HG03565 (cell line): ENCODE results near the gene NPL.

Experiments
- ATAC-seq: cut with Tn5 transposase; IDR thresholded peaks from one replicate; pipeline ENCODE4 v1.9.1; 2021; ENCODE audit warnings: mild to moderate bottlenecking, moderate library complexity; ENCODE audit not compliant: unreplicated experiment

NPL gene

GRCh38 chr1:182789138-182790076 lies at the start of gene NPL:
Gene NPL (plus strand): TSS chr1:182789773. CDS start chr1:182794372, 4,599 bp downstream.
- peak; percentile 90 for ATAC-seq

- no peak for ATAC-seq
Observed at GRCh38 chr1:182740120-182740519, 49.5 kb upstream of the NPL start.

- ATAC-seq, result no peak
Observed at GRCh38 chr1:182742780-182743179, 46.8 kb upstream of the NPL start.

- no peak for ATAC-seq
Observed at GRCh38 chr1:182752077-182752988, 37.2 kb upstream of the NPL start.

- no peak for ATAC-seq
Observed at GRCh38 chr1:182754087-182754486, 35.5 kb upstream of the NPL start.

GRCh38 chr1:182754543-182755314 lies 34.8 kb upstream of the NPL start:
- ATAC-seq, result no peak

GRCh38 chr1:182755632-182756031 lies 33.9 kb upstream of the NPL start:
- no peak for ATAC-seq

- ATAC-seq, result no peak
Observed at GRCh38 chr1:182756423-182756822, 33.1 kb upstream of the NPL start.

GRCh38 chr1:182761396-182762395 lies 27.9 kb upstream of the NPL start:
- no peak for ATAC-seq

GRCh38 chr1:182762536-182762935 lies 27.0 kb upstream of the NPL start:
- ATAC-seq, result no peak

- no peak for ATAC-seq
Observed at GRCh38 chr1:182764029-182764727, 25.4 kb upstream of the NPL start.

- ATAC-seq, result no peak
Observed at GRCh38 chr1:182765391-182765790, 24.2 kb upstream of the NPL start.

- ATAC-seq, result no peak
Observed at GRCh38 chr1:182766050-182766449, 23.5 kb upstream of the NPL start.

GRCh38 chr1:182766881-182767645 lies 22.5 kb upstream of the NPL start:
- no peak for ATAC-seq

GRCh38 chr1:182768963-182769362 lies 20.6 kb upstream of the NPL start:
- no peak for ATAC-seq

GRCh38 chr1:182770232-182770631 lies 19.3 kb upstream of the NPL start:
- ATAC-seq, result no peak

- ATAC-seq, result no peak
Observed at GRCh38 chr1:182771187-182771984, 18.2 kb upstream of the NPL start.
